Retinal pigment epithelial cell (primary cell): ENCODE measurements around the gene NLRP4.

Source experiments
- DNase-seq: peaks from one replicate; pipeline ENCODE4 v3.0.0-alpha.2; 2010; ENCODE audit warnings: low read depth
- H3K4me3 ChIP-seq: 2 replicates; pipeline ENCODE4 v1.5.1; 2011; ENCODE audit warnings: mild to moderate bottlenecking, low read length, control low read depth, moderate library complexity
- CTCF ChIP-seq: conservative IDR thresholded peaks from 2 replicates; pipeline ENCODE4 v1.5.1; 2011; ENCODE audit warnings: low read depth, low read length, control low read depth, inconsistent platforms

Gene NLRP4, protein sequence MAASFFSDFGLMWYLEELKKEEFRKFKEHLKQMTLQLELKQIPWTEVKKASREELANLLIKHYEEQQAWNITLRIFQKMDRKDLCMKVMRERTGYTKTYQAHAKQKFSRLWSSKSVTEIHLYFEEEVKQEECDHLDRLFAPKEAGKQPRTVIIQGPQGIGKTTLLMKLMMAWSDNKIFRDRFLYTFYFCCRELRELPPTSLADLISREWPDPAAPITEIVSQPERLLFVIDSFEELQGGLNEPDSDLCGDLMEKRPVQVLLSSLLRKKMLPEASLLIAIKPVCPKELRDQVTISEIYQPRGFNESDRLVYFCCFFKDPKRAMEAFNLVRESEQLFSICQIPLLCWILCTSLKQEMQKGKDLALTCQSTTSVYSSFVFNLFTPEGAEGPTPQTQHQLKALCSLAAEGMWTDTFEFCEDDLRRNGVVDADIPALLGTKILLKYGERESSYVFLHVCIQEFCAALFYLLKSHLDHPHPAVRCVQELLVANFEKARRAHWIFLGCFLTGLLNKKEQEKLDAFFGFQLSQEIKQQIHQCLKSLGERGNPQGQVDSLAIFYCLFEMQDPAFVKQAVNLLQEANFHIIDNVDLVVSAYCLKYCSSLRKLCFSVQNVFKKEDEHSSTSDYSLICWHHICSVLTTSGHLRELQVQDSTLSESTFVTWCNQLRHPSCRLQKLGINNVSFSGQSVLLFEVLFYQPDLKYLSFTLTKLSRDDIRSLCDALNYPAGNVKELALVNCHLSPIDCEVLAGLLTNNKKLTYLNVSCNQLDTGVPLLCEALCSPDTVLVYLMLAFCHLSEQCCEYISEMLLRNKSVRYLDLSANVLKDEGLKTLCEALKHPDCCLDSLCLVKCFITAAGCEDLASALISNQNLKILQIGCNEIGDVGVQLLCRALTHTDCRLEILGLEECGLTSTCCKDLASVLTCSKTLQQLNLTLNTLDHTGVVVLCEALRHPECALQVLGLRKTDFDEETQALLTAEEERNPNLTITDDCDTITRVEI

DNA sequence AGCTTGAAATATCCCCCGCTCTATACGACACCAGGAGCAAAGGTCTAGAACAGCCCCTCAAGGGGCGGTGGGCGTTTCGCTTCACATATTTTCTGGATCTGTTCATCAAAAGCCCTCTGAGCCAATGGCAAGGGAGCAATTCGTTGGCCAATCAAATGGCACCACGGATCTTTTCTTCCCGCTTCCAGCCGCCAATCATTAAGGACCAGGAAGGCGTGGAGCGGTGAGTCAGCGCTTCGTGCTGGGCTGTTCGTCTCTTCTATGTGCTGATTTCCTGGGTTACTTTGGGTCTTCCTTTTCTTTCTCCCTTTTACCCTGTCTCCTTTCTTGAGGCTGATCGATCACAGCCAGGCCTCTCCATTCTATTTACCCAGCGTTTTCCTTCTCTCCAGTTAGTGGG is at the start of gene NLRP4:
Gene NLRP4, plus strand, starts transcription at position 201 of the 400 bp plus-strand sequence. CDS start 15,541 bp downstream, outside the sequence.
- H3K4me3 ChIP-seq, result no peak within 1 kb of the TSS
- TF ChIP-seq CTCF, result no peak
- no peak for DNase-seq

- no peak overlapping the region for H3K4me3 ChIP-seq
- no peak for DNase-seq
- TF ChIP-seq CTCF, result no peak
Measured at GRCh38 chr19:55795021-55795420, 41.3 kb upstream of the NLRP4 start.

- DNase-seq, result no peak
- H3K4me3 ChIP-seq, result no peak overlapping the region
- no peak for TF ChIP-seq CTCF
Measured at GRCh38 chr19:55801416-55801815, 34.9 kb upstream of the NLRP4 start.

DNA sequence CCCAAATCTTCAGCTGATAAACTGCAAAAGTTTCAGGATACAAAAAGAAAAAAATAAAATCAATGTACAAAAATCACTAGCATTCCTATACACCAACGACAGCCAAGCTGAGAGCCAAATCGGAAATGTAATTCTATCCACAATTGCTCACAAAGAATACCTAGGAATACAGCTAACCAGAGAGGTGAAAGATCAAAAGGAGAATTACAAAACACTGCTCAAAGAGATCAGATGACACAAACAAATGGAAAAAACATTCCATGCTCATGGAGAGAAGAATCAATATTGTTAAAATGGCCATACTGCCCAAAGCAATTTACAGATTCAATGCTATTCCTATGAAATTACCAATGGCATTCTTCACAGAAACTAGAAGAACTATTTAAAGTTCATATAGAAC is 34.1 kb upstream of the NLRP4 start:
- DNase-seq, result no peak
- TF ChIP-seq CTCF, result no peak
- H3K4me3 ChIP-seq, result no peak overlapping the region

DNA sequence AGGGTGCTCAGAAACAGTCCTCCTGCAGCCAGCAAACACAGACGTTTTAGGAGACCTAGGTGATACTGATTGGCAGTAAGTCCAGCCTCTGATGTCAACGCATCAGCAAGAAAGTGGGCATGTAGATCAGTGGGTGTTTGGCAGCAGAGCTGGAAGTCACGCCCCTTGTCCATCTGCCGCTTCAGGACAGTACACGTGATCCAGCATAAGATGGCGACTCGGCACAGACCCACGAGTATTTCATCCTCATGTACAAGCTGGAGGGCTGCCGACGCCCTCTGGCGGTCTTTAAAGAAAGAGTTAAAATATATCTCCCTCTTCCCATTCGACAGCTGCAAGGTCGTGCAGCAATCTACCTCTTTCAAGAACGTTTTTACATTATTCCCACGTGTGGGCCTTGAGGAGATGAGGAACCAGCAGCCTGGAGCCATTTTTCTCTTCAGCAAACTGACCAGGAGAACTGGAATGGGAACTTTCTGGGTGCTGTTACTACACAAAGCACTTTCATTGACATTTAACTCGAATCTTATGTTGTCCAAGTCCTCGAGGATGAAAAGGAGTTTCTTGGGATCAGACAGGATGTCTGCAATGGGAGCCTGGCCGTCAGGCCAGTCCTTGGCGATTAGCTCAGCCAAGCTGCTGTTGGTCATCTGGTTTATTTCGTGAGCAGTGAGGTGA is 26.8 kb upstream of the NLRP4 start:
- DNase-seq, result no peak
- no peak overlapping the region for H3K4me3 ChIP-seq

More for the DNA sequence above, 26.8 kb upstream of the NLRP4 start:
- no peak for TF ChIP-seq CTCF
